NCI-H748 (cell line): ENCODE data around the gene TMEM239.
"Not testable (repeated sequence)": the region's sequence is repeated elsewhere in the genome, so short reads cannot be mapped to it uniquely, and the experiment has no call there.

Experiments
- DNase-seq: peaks from one replicate; lab custom pipeline; 2025; ENCODE audit not compliant: unreplicated experiment; lab: John Stamatoyannopoulos, UW

The TMEM239 gene

GRCh38 chr20:2816030-2816582 is at the start of gene TMEM239:
TSS of gene TMEM239 (plus strand) at chr20:2816364. CDS start at chr20:2816555, 191 bp downstream.
- no peak for DNase-seq

- DNase-seq = no peak
Observed at GRCh38 chr20:2767768-2768631, 48.2 kb upstream of the TMEM239 start.

- DNase-seq = no peak
Observed at GRCh38 chr20:2768632-2769015, 47.5 kb upstream of the TMEM239 start.

- not testable (repeated sequence) for DNase-seq
Observed at GRCh38 chr20:2770091-2770490, 46.1 kb upstream of the TMEM239 start.

- no peak for DNase-seq
Observed at GRCh38 chr20:2771631-2772080, 44.5 kb upstream of the TMEM239 start.

GRCh38 chr20:2773812-2774211 is 42.4 kb upstream of the TMEM239 start:
- no peak for DNase-seq

- no peak for DNase-seq
Observed at GRCh38 chr20:2775139-2775538, 41.0 kb upstream of the TMEM239 start.

GRCh38 chr20:2778602-2779321 is 37.4 kb upstream of the TMEM239 start:
- no peak for DNase-seq

GRCh38 chr20:2780948-2781347 is 35.2 kb upstream of the TMEM239 start:
- no peak for DNase-seq

- DNase-seq = no peak
Observed at GRCh38 chr20:2783908-2784566, 32.1 kb upstream of the TMEM239 start.

- no peak for DNase-seq
Observed at GRCh38 chr20:2793471-2793870, 22.7 kb upstream of the TMEM239 start.

- DNase-seq = no peak
Observed at GRCh38 chr20:2794202-2794748, 21.9 kb upstream of the TMEM239 start.

- peak; percentile 43 for DNase-seq
Observed at GRCh38 chr20:2794866-2795447, 21.2 kb upstream of the TMEM239 start.

GRCh38 chr20:2795451-2795850 is 20.7 kb upstream of the TMEM239 start:
- no peak for DNase-seq

GRCh38 chr20:2796011-2796660 is 20.0 kb upstream of the TMEM239 start:
- DNase-seq = no peak

- no peak for DNase-seq
Observed at GRCh38 chr20:2797136-2797983, 18.8 kb upstream of the TMEM239 start.

GRCh38 chr20:2798095-2798805 is 17.9 kb upstream of the TMEM239 start:
- DNase-seq = no peak

- DNase-seq = no peak
Observed at GRCh38 chr20:2798814-2799213, 17.4 kb upstream of the TMEM239 start.

GRCh38 chr20:2799271-2799670 is 16.9 kb upstream of the TMEM239 start:
- DNase-seq = no peak
